GM19043 (cell line): ENCODE results near the gene CDC123.
"Not testable (repeated sequence)": the region's sequence is repeated elsewhere in the genome, so short reads cannot be mapped to it uniquely, and the experiment has no call there.

ENCODE experiments used
- ATAC-seq: cut with Tn5 transposase; IDR thresholded peaks from one replicate; pipeline ENCODE4 v1.9.1; 2021; ENCODE audit warnings: low read depth; ENCODE audit not compliant: unreplicated experiment

Gene CDC123

GRCh38 chr10:12228851-12229250, 32.9 kb downstream of the CDC123 start:
- no peak for ATAC-seq

- not testable (repeated sequence) for ATAC-seq
These were observed 38.7 kb downstream of the CDC123 start for GRCh38 chr10:12234687-12235086.

- no peak for ATAC-seq
These were observed 39.2 kb downstream of the CDC123 start for GRCh38 chr10:12235116-12235694.

GRCh38 chr10:12235796-12236195, 39.8 kb downstream of the CDC123 start:
- no peak for ATAC-seq

GRCh38 chr10:12237265-12238220, 41.6 kb downstream of the CDC123 start:
- no peak for ATAC-seq

- ATAC-seq, result no peak
These were observed 42.8 kb downstream of the CDC123 start for GRCh38 chr10:12238821-12239220.

- ATAC-seq, result no peak
These were observed 46.0 kb downstream of the CDC123 start for GRCh38 chr10:12241810-12242529.

- no peak for ATAC-seq
These were observed 48.1 kb downstream of the CDC123 start for GRCh38 chr10:12243864-12244620.

- ATAC-seq, result no peak
These were observed 54.2 kb downstream of the CDC123 start for GRCh38 chr10:12250181-12250580.

- ATAC-seq, result not testable (repeated sequence)
These were observed 54.7 kb downstream of the CDC123 start for GRCh38 chr10:12250702-12251101.

GRCh38 chr10:12251581-12251980, 55.6 kb downstream of the CDC123 start:
- no peak for ATAC-seq

- peak; percentile 68 for ATAC-seq
These were observed 57.0 kb downstream of the CDC123 start for GRCh38 chr10:12252882-12253546.

- no peak for ATAC-seq
These were observed 59.1 kb downstream of the CDC123 start for GRCh38 chr10:12255048-12255447.

GRCh38 chr10:12259988-12260387, 64.0 kb downstream of the CDC123 start:
- no peak for ATAC-seq

GRCh38 chr10:12262278-12262981, 66.4 kb downstream of the CDC123 start:
- ATAC-seq, result no peak

- peak; percentile 87 for ATAC-seq
These were observed 68.4 kb downstream of the CDC123 start for GRCh38 chr10:12264204-12264940.

GRCh38 chr10:12269056-12269455, 73.1 kb downstream of the CDC123 start:
- no peak for ATAC-seq

GRCh38 chr10:12271210-12271540, 75.2 kb downstream of the CDC123 start:
- ATAC-seq, result no peak

GRCh38 chr10:12277862-12278261, 81.9 kb downstream of the CDC123 start:
- ATAC-seq, result not testable (repeated sequence)
